ENCODE measurements around the gene IGFLR1. TPM values are rescaled to one million over a fixed set of nuclear protein-coding genes. Genes with fewer than 3 reads are reported as not detected.
"Not testable (repeated sequence)": the region's sequence is repeated elsewhere in the genome, so short reads cannot be mapped to it uniquely, and the experiment has no call there.

The IGFLR1 gene
- total RNA-seq, 1 donor from 2014 or later: not detected

GRCh38 chr19:35729021-35729420 lies 13.2 kb downstream of the IGFLR1 start:
- H3K36me3 ChIP-seq: peaks cover 96 to 98% of the 10 kb centered on the region in 2 donors
- H3K27ac ChIP-seq: no peak overlapping the region
- H3K27me3 ChIP-seq: no peaks in the 10 kb centered on the region
- intact Hi-C loops (cut with DNase I): no loop called here
- no peak for TF ChIP-seq CTCF (IDR thresholded peaks at IDR 0.05)
- H3K4me3 ChIP-seq: no peak overlapping the region
- no peaks in the 10 kb centered on the region for H3K9me3 ChIP-seq
- no peak for DNase-seq (ENCODE audit: low spot score in 2 of 2)
- no peaks in the 10 kb centered on the region for H3K4me1 ChIP-seq

GRCh38 chr19:35727956-35728706 lies 14.1 kb downstream of the IGFLR1 start:
- no peaks in the 10 kb centered on the region for H3K27me3 ChIP-seq
- no peak for TF ChIP-seq CTCF (IDR thresholded peaks at IDR 0.05)
- H3K9me3 ChIP-seq: no peaks in the 10 kb centered on the region
- intact Hi-C loops (cut with DNase I): no loop called here
- peaks cover 96 to 99% of the 10 kb centered on the region in 2 donors for H3K36me3 ChIP-seq
- no peak for DNase-seq (ENCODE audit: low spot score in 2 of 2)
- no peak overlapping the region for H3K4me3 ChIP-seq
- H3K4me1 ChIP-seq: no peaks in the 10 kb centered on the region
- H3K27ac ChIP-seq: no peak overlapping the region

GRCh38 chr19:35727053-35727955 lies 14.9 kb downstream of the IGFLR1 start:
- H3K4me1 ChIP-seq: no peaks in the 10 kb centered on the region
- no peak overlapping the region for H3K4me3 ChIP-seq
- no peak for TF ChIP-seq CTCF (IDR thresholded peaks at IDR 0.05)
- H3K36me3 ChIP-seq: peaks cover 100% of the 10 kb centered on the region in 2 donors
- DNase-seq (ENCODE audit: low spot score in 2 of 2): no peak
- intact Hi-C loops (cut with DNase I): no loop called here
- no peaks in the 10 kb centered on the region for H3K27me3 ChIP-seq
- H3K9me3 ChIP-seq: no peaks in the 10 kb centered on the region
- H3K27ac ChIP-seq: no peak overlapping the region

- Histone ChIP-seq H3K27ac (no peak overlapping the region), H3K36me3 (peaks cover 97 to 100% of the 10 kb centered on the region in 2 donors), H3K4me3 (no peak overlapping the region), H3K27me3 (no peaks in the 10 kb centered on the region), H3K9me3 (no peaks in the 10 kb centered on the region), H3K4me1 (no peaks in the 10 kb centered on the region)
- TF ChIP-seq CTCF (IDR thresholded peaks at IDR 0.05): no peak
- no peak for DNase-seq (ENCODE audit: low spot score in 2 of 2)
- intact Hi-C loops (cut with DNase I): no loop called here
Observed at GRCh38 chr19:35725216-35725861, 16.9 kb downstream of the IGFLR1 start.

- DNase-seq (ENCODE audit: low spot score in 2 of 2): no peak
- Histone ChIP-seq H3K36me3 (peaks cover 96 to 100% of the 10 kb centered on the region in 2 donors), H3K4me1 (no peaks in the 10 kb centered on the region), H3K27me3 (no peaks in the 10 kb centered on the region), H3K27ac (no peak overlapping the region), H3K9me3 (no peaks in the 10 kb centered on the region), H3K4me3 (no peak overlapping the region)
- no peak for TF ChIP-seq CTCF (IDR thresholded peaks at IDR 0.05)
- intact Hi-C loops (cut with DNase I): no loop called here
Observed at GRCh38 chr19:35724560-35724959, 17.7 kb downstream of the IGFLR1 start.

GRCh38 chr19:35724132-35724531 lies 18.1 kb downstream of the IGFLR1 start:
- H3K27ac ChIP-seq; H3K4me3 ChIP-seq; intact Hi-C loops (cut with DNase I); H3K4me1 ChIP-seq; H3K27me3 ChIP-seq; DNase-seq (ENCODE audit: low spot score in 2 of 2); H3K9me3 ChIP-seq: not testable (repeated sequence)
- peaks cover 92 to 96% of the 10 kb centered on the region in 2 donors for H3K36me3 ChIP-seq
